GM12878 (cell line): ENCODE measurements around the gene PGLYRP2. TPM values are rescaled to one million over a fixed set of nuclear protein-coding genes. Genes with fewer than 3 reads are reported as not detected.

Experiments
- ATAC-seq: fragments of 200-7000 bp; cut with Tn5 transposase; 3 replicates; pipeline ENCODE4 v1.9.1; 2020; ENCODE audit warnings: mild to moderate bottlenecking, moderate library complexity
- BruUV-seq: library from RNA; stranded (reverse); fragments of 400-500 nt; replicated peaks from 2 replicates; lab custom pipeline; 2021; lab: Mats Ljungman, UMichigan
- CTCF ChIA-PET: fragments of 300-600 bp; sonication (Branson Sonifier 250); formaldehyde crosslinking; extraction: SDS; loops from one replicate; lab custom pipeline; 2021; ENCODE audit warnings: inconsistent platforms; lab: Yijun Ruan, JAX
- POLR2A ChIA-PET: fragments of 350-600 bp; formaldehyde crosslinking; extraction: SDS; loops from one replicate; lab custom pipeline; 2021; ENCODE audit warnings: inconsistent platforms; lab: Charles Lee
- RAD21 ChIA-PET: fragments of 300-600 bp; sonication (Branson Sonifier 250); formaldehyde crosslinking; loops from one replicate; lab custom pipeline; 2023; ENCODE audit warnings: antibody characterized with exemption; ENCODE audit not compliant: unreplicated experiment; lab: Charles Lee
- SMC1A ChIA-PET: fragments of 300-600 bp; sonication (Branson Sonifier 250); formaldehyde crosslinking; loops from one replicate; lab custom pipeline; 2023; ENCODE audit not compliant: unreplicated experiment, uncharacterized antibody; lab: Charles Lee
- DNase-seq: peaks from one replicate; pipeline ENCODE4 v3.0.0-alpha.2; 2011; ENCODE audit warnings: low read depth, low spot score
- FAIRE-seq: peaks from 3 replicates; lab custom pipeline; 2011; peaks lifted over from hg19 to GRCh38; lab: Jason Lieb, UNC
- H2AFZ ChIP-seq: 2 replicates; pipeline ENCODE4 v1.6.0; 2011; ENCODE audit warnings: low read depth, low read length, control low read depth; ENCODE audit not compliant: control insufficient read depth
- H3K27ac ChIP-seq: 2 replicates; pipeline ENCODE4 v1.5.1; 2011; ENCODE audit warnings: control low read depth; ENCODE audit not compliant: control insufficient read depth, insufficient read depth
- H3K27me3 ChIP-seq, 2 experiments: replicated peaks in 1 of 2; 2 replicates each; pipeline versions ENCODE4 v1.6.0 to v1.6.1; 2011; ENCODE audit warnings: low read length in 1 of 2; ENCODE audit not compliant: control insufficient read depth in 2 of 2, insufficient read depth in 2 of 2
- H3K36me3 ChIP-seq, 2 experiments: 2 replicates each; pipeline ENCODE4 v1.5.1; 2011; ENCODE audit warnings: low read length in 1 of 2; ENCODE audit not compliant: control insufficient read depth in 2 of 2, insufficient read depth in 2 of 2
- H3K4me1 ChIP-seq: 2 replicates; pipeline ENCODE4 v1.6.1; 2011; ENCODE audit warnings: mild to moderate bottlenecking, low read length, moderate library complexity, mixed read lengths; ENCODE audit not compliant: control insufficient read depth, insufficient read depth
- H3K4me2 ChIP-seq: 2 replicates; pipeline ENCODE4 v1.6.0; 2011; ENCODE audit warnings: control low read depth; ENCODE audit not compliant: control insufficient read depth, insufficient read depth
- H3K4me3 ChIP-seq: fragments of 200-600 bp; sonication (generic); 2 replicates; pipeline ENCODE4 v1.5.1; 2016
- H3K79me2 ChIP-seq: 2 replicates; pipeline ENCODE4 v1.6.0; 2011; ENCODE audit warnings: low read length; ENCODE audit not compliant: control insufficient read depth, insufficient read depth
- H3K9ac ChIP-seq: 2 replicates; pipeline ENCODE4 v1.8.0; 2011; ENCODE audit warnings: low read length, control low read depth, mixed read lengths; ENCODE audit not compliant: control insufficient read depth, insufficient read depth
- H3K9me3 ChIP-seq: replicated peaks from 3 replicates; pipeline ENCODE4 v1.5.1; 2011; ENCODE audit warnings: mild to moderate bottlenecking, low read length; ENCODE audit not compliant: control insufficient read depth, insufficient read depth
- H4K20me1 ChIP-seq: 2 replicates; pipeline ENCODE4 v1.6.0; 2011; ENCODE audit not compliant: control insufficient read depth, insufficient read depth
- BCL3 ChIP-seq: IDR thresholded peaks from 2 replicates; pipeline ENCODE4 v1.6.1; 2011; ENCODE audit warnings: borderline replicate concordance, low read depth, mild to moderate bottlenecking, moderate library complexity, low read length; ENCODE audit not compliant: insufficient read depth, poor library complexity, severe bottlenecking
- SMAD5 ChIP-seq: IDR thresholded peaks from 2 replicates; pipeline ENCODE4 v1.6.1; 2016; ENCODE audit warnings: antibody characterized with exemption, low read depth
- WGBS: methylation state at CpG from one replicate; pipeline ENCODE4 v1.1.6; 2016; ENCODE audit warnings: low lambda C conversion rate; ENCODE audit not compliant: insufficient replicate concordance, insufficient coverage; ENCODE audit errors: missing lambda C conversion rate; 5-methylcytosine and 5-hydroxymethylcytosine counted together
- in situ Hi-C: fragments of 300-500 bp; cut with MboI; formaldehyde crosslinking; loops from 9 replicates; pipeline ENCODE4 v1.14.3; 2018; ENCODE audit warnings: mixed read lengths
- intact Hi-C: fragments of 100-400 bp; cut with micrococcal nuclease; formaldehyde crosslinking; loops from one replicate; pipeline ENCODE4 v1.14.2; 2022; ENCODE audit not compliant: unreplicated experiment
- polyA plus RNA-seq, 11 experiments: library from polyadenylated mRNA; depleted of rRNA in 4 of 11; unstranded in 6 of 11; stranded (reverse) in 5 of 11; fragments of >200 nt; fragmentation: Nextera tagmentation in 4 of 11; fragmentation: Illumina TruSeq in 1 of 11; extraction: Ambion mirVana in 4 of 11; extraction: Trizol in 1 of 11; gene quantifications; 1 replicate in 1 of 11; 2 replicates in 10 of 11; pipeline versions ENCODE4 v1.2.1 to v1.2.3, GENCODE V29; 2011 to 2016; ENCODE audit warnings: inconsistent platforms in 2 of 11, missing spikeins in 2 of 11, low read depth in 1 of 11
- total RNA-seq, 4 experiments: library from RNA; depleted of rRNA in 3 of 4; stranded (reverse); fragments of >200 nt in 3 of 4; fragmentation: Illumina TruSeq in 1 of 4; extraction: Trizol in 1 of 4; gene quantifications; 2 replicates each; pipeline versions ENCODE4 v1.2.1 to v1.2.3, GENCODE V29; 2013 to 2021

Gene PGLYRP2
- total and polyA plus RNA-seq, 10 of the 15 experiments (the other 5 are each of a cell fraction or from before 2014, with no cell fraction given) = 0.15 to 0.48 (median 0.26) TPM; not detected in 5

- Histone ChIP-seq H3K9ac (peak overlapping the region; percentile 94), H3K9me3 (no peaks in the 10 kb centered on the region), H3K27ac (peak overlapping the region; percentile 84), H3K4me2 (peak overlapping the region; percentile 99), H3K4me1 (peaks cover 10% of the 10 kb centered on the region), H3K36me3 (peaks cover 3 to 10% of the 10 kb centered on the region in 2 experiments; a peak in 3 of 4 replicates), H3K79me2 (peaks cover 32% of the 10 kb centered on the region), H2AFZ (no peak overlapping the region; the same call in 1 of the 2 replicates), H3K4me3 (peak overlapping the region; percentile 98), H3K27me3 (no peaks in the 10 kb centered on the region), H4K20me1 (no peaks in the 10 kb centered on the region)
- BruUV-seq = no TSS peak
- ChIA-PET CTCF (interaction anchor here (1.3 to 3.6 kb wide), 2 partner anchors 13 to 52 kb away, joined by 4 to 20 read pairs; partner anchors contain the start of genes AKAP8 and AKAP8L), POLR2A (interaction anchor here (0.8 to 1.6 kb wide), 2 partner anchors 12 to 35 kb away, joined by 3 to 9 read pairs; partner anchors contain the start of gene AKAP8L), RAD21 (interaction anchor here (1.1 to 2.5 kb wide), 2 partner anchors 13 to 32 kb away, joined by 5 to 14 read pairs; partner anchors contain the start of genes AKAP8L and RASAL3), SMC1A (interaction anchor here (1.2 kb wide), 1 partner anchor 123 kb away, joined by 4 read pairs; no protein-coding TSS in a partner anchor)
- in situ Hi-C loops (no loop called here), intact Hi-C loops (loop anchor here (2.0 to 5.0 kb wide), 2 partner anchors 13 to 125 kb away; partner anchors contain the start of gene AKAP8L)
- TF ChIP-seq BCL3 (no peak), SMAD5 (no peak)
- under 1% methylated on average over 21 of the region's 44 CpGs for WGBS
- ATAC-seq (peak; percentile 13; the same call in 2 of the 3 replicates), DNase-seq (no peak), FAIRE-seq (no peak)
Observed at GRCh38 chr19:15432018-15432494, 47.2 kb downstream of the PGLYRP2 start.
